Measurements from ENCODE around the gene WNT8B.

DNA sequence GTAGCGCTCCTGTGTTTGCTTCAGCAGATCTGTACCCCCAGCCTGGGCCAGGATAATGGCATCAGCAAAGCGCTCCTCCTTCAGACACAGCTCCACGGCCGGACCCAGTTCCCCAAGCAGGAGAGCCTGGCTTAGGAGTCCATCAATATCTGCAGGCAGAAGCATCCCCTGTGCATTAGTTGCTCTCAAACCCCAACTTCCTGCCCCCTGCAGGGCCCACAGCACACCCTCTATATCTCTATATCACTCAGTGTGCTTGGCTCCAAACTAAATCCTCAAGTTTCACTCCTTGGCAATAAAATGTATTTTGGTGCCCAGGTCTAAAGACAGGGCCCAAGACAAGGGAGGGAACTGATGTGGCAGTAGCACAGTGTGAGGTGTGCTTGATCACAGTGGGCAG is 35.2 kb downstream of the WNT8B start:
- TF ChIP-seq, protein P1, sequence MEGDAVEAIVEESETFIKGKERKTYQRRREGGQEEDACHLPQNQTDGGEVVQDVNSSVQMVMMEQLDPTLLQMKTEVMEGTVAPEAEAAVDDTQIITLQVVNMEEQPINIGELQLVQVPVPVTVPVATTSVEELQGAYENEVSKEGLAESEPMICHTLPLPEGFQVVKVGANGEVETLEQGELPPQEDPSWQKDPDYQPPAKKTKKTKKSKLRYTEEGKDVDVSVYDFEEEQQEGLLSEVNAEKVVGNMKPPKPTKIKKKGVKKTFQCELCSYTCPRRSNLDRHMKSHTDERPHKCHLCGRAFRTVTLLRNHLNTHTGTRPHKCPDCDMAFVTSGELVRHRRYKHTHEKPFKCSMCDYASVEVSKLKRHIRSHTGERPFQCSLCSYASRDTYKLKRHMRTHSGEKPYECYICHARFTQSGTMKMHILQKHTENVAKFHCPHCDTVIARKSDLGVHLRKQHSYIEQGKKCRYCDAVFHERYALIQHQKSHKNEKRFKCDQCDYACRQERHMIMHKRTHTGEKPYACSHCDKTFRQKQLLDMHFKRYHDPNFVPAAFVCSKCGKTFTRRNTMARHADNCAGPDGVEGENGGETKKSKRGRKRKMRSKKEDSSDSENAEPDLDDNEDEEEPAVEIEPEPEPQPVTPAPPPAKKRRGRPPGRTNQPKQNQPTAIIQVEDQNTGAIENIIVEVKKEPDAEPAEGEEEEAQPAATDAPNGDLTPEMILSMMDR (IDR thresholded peaks at IDR 0.05 in 8 of 11, conservative IDR thresholded peaks at IDR 0.05 in 3 of 11): no peak
- TF ChIP-seq POLR2AphosphoS5 (IDR thresholded peaks at IDR 0.05) (no peak), POLR2A (IDR thresholded peaks at IDR 0.05) (no peak)
